ENCODE measurements around the gene PHF5A.
"Not testable (repeated sequence)": the region's sequence is repeated elsewhere in the genome, so short reads cannot be mapped to it uniquely, and the experiment has no call there.

Gene PHF5A

DNA sequence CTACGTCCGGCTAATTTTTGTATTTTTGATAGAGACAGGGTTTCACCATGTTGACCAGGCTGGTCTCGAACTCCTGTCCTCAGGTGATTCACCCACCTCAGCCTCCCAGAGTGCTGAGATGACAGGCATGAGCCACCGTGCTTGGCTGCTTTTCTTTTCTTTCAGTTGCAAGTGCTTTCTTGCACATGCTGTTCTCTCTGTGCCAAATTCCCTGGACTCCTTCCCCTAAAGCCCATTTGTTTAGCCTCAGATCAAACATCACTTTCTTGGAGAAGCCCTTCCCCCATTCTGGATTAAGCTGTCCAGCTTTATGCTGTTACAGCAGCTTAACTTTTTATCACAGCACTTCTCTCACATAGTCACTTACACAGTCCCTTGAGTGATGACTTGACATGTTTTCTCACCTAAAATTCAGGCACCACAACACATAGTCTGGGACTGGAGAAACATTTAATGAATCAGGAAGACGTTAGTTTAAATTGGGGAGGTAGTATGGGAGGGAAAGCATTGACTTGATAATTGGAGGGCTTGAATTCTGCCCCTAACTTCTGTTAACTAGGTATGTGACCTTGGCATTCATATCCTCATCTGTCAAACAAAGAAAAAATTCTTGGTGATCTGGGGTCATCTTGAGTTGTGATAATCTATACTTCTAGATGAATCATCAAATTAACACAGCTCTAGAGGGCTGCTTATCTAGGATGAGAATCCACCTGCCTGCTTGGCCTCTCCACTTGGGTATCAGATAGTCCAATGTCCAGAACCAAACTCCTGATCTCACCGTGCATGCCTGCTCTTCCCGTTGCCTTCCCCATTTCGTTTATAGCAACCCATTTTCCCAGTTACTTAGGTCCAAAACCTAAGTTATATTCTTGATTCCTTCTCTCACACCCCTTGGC is 18.8 kb upstream of the PHF5A start:
- no peak for DNase-seq

DNA sequence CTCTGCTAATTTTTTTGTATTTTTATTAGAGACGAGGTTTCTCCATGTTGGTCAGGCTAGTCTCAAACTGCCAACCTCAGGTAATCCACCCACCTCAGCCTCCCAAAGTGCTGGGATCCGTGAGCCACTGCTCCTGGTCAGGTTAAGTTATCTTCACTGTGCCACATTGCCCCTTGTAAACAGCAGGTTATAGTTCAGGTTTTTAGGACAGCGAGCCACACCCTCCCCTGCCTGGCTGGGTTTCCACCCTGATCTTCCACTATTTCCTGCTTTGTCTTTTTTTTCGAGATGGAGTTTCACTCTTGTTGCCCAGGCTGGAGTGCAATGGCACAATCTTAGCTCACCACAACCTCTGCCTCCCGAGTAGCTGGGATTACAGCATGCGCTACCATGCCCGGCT is 16.5 kb upstream of the PHF5A start:
- DNase-seq, result no peak

DNA sequence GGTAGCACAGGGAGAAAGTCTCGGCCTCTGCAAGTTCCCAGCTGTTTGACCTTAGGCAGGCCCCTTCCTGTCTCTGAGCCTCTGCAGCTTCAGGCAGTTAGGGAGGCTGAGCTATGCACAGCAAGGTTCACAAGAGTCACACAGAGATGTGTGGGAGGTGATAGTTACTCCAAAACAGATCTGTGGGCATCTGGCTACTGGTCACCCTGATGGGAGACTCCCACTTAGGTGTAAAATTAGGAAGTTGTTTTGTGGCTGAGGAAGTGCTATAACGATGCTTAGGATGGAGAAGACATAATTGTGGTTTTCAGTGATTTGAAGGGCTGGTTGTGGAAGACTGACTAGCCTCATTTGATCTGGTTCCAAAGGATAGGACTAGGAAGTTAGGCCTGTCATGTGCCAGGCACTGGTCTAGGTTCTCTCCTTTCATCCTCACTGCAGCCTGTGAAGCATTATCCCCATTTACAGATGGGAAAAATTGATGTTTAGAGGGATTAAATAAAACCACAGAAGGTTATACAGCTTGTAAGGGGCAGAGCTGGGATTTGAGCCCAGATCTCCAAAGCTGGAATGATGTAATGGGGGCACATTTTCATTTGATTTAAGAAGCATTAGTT is 13.9 kb upstream of the PHF5A start:
- DNase-seq, result no peak

DNA sequence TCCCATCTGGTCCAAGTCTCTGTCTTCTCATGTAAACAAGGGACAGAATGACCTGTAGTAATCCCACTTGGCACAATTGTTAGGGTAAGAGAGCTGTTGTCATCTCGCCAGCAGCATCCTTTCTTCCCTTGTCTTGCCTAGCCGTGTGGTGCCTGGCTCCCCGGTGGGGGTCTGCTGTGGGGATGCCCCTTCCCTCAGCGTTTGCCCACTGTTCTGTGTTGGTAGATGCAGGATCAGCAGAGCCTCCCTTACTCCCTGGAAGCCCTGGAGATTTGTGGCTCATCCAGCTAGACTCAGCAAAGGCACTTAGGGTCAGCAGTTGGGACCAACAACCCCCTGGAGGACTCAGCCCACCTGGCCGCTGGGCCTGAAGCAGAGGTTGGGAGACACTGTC is 13.4 kb upstream of the PHF5A start:
- DNase-seq, result no peak

DNA sequence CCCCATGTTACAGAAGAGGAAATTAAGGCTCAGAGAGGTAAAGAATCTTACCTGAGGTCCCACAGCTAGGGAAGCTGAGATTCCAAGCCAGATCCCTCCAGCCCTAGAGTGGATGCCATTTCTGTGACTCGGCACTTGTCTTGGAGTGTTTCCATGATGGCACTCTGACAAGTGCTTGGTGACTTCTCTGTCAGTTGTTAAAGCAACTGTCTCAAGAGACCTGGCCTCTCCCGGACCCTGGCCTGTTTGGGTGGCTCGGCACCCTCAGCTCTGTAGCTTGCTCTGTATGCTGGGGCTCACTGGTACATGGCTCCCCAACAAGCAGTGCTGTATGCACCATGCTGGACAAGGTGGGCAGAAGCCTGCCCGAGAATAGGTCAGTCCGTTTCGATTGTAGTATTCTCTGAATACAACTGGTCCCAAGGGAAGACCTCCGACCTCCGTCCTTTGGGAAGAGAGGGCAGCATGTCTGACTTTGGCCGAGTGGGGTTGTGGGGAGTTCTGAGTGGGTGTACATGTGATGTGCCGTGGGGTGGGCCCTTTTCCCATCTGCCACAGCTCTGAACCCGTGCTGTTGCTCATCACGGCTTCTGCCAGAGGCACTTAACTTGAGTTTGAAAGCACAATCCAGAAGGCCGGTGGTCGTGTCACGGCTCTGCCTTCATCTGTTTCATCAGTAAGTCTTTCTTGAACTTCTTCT is 12.8 kb upstream of the PHF5A start:
- no peak for DNase-seq

DNA sequence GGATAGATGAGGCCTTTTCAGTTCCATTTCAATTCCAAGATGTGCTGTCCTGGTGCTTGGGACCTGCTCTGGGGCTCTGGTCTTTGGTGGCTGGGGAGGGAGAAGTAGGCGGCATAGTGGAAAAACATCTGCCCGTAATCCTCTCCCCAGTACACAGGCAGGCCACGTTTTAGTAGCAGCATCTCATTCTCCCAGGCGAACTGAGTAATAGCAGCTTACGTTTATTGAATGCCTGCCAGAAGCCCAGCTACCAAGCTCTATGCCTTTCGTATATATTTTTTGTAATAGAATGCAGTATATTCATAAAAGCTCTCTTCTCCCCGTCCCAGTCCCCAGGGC is 11.9 kb upstream of the PHF5A start:
- DNase-seq, result no peak

DNA sequence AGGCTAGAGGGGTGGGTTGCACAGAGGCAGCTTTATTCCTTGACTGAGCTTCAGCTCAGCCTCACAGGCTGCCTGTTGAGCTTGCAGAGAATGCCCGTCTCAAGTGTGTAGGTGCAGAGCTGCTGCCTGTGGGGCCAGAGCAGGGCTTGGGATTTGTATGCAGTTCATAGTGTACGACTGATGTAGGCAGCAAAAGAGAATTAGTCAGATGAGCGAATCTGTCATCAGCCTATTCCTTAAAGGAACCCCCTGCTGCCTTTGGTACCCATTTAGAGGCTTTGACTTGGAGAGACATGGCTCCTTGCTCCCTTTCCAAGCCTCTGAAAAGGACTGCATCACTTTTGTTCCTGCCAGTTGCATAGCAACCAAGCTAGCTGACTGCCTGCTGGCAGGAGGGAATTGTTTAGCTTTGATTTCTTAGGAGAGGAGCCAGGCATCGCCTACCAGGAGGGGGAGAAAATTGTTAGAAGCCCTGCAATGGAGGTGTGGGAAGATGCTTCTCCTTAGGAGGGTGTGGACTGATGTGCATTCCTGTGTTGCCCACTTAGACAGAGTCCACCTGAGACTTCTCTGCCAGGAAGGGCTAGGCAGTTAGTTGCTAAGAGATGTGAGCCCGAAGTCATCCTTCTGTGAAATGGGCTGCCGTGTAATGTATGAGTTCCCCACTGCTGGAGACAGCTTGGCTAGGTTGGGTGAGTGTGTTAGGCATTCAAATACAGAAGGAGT is 11.3 kb upstream of the PHF5A start:
- no peak for DNase-seq

DNA sequence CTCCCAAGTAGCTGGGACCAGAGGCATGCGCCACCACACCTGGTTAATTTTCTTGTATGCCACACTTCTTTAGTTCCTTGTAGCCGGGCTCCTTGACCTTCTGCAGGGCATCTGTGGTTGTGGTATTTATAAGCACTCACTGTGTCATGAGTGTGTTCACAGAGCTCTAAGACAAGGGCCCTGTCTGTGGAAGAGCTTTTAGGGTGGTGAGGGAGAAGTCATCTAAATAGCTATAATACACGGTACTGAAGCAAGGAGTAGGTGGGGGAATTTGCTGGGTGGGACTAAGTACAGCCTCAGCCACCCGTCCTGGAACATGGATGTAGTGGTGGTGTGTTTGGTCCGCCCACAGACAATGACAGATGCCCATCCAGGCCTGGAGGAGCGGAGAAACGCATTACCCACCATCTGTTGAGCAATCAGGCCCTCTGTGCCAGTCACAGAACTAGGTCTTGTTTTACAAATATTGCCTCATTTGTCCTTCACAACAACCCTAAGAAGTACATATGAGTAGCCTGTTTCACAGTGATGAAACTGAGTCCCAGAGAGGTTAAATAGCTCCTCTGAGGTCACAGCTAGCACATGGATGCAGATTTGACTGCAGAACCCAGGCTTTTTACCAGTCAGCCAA is 10.5 kb upstream of the PHF5A start:
- DNase-seq, result no peak

DNA sequence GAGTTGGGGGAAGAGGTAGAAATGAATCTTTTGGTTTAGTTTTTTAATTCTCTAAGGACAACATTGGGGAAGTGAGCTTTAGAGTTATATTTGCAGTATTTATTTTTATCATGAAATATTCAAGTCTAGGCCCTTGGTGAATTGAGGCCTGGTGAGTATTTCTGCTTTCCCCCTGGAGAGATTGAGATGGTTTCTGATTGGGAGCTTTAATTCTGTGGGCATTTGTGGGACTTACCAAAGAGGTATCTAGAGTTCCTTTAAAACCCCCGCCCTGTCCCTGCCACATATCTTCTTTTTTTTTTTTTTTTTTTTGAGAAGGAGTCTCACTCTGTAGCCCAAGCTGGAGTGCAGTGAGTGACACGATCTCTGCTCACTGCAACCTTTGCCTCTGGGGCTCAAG is 10.0 kb upstream of the PHF5A start:
- no peak for DNase-seq

DNA sequence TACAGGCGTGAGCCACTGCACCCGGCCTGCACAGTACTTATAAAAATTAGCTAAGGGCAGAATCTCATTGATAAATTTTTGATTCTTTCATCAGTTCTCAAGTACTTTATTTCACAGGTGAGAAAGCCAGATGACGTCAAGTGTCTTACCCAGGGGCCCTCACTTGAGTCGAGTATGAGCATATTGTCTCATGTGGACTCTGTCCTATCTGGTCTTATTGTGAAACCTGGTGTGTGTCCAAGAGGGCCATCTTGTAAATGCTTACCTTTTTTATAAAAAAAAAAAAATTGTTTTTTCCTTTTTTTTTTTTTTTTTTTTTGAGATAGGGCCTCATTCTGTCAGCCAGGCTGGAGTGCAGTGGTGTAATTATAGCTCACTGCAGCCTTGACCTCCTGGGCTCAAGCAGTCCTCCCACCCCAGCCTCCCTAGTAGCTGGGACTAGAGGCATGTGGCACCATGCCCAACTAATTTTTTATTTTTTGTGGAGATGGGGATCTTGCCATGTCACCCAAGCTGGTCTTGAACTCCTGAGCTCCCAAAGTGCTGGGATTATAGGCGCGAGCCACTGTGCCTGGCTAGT is 6.5 kb upstream of the PHF5A start:
- no peak for DNase-seq

DNA sequence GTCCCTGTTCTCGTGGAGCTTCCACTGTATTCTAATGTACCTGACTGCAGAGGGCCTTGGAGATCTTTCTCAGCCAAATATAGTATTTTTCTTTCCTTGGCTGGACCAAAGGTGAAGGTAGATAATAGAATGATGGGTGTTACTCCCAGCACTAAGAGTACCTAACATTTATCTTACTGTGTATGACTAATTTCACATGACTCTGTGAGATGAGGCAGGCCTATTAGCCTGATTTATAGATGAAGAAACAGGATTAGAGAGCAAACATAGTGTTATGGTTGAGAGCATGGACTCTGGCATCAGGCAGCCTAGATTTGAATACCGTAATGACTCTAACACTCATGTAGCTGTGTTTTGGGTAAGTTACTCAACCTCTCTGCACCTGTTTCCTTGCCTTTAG is 3.1 kb upstream of the PHF5A start:
- no peak for DNase-seq

DNA sequence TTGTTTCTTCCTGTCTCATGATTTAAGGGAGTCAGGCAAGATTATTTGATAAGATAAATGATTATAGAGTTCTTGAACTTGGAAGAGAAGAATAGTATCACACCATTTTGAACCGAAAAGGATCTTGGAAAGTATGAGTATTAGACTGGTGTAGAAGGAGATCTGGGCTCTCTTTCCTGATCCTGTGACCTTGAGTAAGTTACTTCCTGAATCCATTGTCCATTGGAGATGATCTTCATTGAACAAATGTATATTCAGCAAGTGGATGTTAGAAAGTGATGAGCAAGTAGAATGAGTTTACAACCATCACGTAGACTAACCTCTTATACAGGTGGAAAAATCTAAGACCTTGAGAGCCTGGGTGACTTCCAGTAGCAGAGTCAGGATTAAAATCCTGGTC is 2.4 kb upstream of the PHF5A start:
- DNase-seq, result no peak

DNA sequence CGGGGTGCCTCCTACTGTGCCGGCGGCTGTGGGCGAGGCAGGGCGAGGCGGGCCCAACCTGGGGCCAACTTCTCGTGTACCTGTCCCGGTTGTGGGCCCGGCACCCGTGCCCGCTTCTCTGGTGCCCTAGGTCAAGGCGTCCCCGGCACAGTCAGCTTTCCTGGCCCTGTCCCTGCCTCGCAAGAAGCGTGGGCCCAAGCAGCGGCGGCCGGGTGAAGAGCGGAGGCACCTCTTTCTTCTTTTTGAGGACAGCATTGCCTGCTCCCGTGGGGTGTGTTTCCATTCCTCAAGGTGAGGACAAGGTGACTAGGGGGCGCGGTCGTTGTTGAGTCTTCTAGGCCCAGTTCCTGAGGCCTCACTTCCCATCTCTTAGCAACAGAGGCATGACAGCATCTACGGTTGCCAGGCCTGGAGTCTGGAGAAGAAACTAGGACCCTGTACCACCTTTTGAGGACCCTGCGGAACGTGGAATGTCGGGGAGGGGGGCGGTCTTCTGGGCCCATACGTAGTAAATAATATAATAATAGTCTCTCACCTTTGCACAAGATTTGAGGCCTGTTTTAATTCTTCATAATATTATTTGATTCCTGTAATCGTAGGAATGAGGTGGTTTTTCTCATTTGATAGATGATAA is 843 bp upstream of the PHF5A start:
- DNase-seq, result no peak

DNA sequence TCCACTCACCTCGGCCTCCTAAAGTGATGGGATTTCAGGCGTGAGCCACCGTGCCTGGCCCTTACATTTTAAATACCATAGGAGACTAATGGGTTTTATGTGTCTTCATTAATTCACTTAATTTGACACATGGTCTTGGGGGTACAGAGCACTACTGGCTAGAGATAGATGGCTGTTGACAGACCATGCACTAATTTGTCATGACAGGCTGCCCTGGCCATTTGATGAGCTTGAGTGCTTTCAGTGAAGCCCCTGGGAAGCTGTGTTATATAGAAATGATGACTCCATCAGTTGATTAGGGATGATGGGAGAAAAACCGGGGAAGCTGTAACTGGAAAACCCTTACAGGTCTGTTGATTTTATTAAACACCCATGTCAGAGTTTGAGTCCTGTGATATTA is 6.6 kb downstream of the PHF5A start:
- DNase-seq, result no peak

DNA sequence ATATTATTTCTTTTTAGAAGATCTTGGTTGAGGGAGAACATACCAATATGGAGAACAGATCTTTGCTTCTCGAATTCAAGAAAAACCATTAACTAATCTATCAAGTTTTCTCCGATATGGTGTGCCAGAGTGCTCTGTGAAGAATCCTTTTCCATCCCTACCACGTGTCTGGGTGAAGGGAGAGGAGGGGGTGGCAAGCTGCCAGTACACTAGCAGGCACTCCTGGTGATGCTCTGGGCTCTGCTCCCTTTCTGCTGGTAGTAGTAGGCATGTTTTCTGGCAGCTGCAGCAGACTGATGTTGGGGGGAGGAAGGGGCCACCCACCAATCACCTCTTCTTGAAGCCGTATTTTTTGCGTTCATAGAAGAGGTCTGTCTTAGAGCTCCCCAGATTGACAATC is 8.4 kb downstream of the PHF5A start:
- DNase-seq, result not testable (repeated sequence)

DNA sequence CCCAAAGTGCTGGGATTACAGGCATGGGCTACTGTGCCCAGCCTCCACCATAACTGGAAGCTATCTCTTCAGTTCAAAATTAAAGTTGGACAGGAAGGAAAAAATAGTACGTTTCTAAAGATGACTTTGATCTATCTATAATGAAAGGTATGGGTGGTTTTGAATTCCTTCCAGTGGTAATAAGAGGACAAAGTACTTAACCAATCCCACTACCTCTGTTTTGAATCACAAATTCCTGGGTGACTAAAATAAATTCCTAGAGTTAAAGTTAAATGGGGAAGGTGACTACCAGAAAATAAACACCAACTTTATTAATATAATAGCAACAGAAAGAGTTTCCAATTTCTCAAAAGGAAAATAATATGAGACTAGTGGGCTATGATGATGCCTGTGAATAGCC is 9.1 kb downstream of the PHF5A start:
- no peak for DNase-seq

DNA sequence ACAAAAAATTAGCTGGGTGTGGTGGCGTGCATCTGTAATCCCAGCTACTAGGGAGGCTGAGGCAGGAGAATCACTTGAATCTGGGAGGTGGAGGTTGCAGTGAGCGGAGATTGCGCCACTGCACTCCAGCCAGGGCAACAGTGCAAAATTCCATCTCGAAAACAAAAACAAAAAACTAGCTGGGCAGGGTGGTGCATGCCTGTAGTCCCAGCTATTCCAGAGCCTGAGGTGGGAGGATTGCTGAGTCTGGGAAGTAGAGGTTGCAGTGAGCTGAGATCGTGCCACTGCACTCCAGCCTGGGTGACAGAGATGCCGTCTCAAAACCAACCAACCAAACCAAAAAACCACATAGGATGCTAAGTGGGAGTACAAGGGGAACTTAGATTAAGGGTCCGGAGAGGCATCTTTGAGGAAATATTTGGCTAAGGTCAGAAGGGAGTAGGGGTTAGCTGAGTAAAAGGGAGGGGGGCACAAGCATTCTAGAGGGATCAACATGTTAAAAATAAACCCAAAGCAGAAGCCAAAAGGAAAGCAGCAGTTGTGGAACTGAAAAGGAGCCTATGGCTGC is 10.2 kb downstream of the PHF5A start:
- no peak for DNase-seq

DNA sequence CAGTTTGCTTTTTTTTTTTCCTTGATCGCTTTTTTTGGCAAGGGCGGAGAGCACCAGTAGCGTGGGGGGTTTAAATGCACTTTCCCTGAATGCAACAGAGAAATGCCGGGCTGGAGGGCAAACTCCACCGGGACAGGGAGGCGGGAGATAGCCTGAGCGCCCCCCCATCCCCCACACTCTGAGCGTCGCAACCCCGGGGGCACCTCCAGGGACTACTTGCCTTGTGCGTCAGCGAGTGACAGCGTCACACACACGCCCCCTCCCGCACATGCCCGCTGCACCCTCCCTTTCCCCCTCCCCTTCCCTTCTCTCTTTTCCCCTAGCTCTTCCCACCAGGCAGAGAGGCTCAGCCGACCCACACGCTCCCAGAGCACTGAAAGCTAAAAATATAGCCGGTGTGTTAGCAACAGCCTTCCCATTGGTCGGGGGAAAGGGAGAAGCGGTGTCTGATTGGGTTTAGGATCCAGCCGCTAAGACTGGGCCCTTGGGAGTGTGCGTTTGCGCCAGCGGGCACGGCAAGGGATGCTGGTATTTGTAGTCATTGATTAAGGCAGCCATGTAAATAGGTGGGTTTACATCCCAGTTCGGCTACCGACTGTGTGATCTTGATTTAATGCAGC is 20.2 kb downstream of the PHF5A start:
- peak; percentile 96 for DNase-seq

DNA sequence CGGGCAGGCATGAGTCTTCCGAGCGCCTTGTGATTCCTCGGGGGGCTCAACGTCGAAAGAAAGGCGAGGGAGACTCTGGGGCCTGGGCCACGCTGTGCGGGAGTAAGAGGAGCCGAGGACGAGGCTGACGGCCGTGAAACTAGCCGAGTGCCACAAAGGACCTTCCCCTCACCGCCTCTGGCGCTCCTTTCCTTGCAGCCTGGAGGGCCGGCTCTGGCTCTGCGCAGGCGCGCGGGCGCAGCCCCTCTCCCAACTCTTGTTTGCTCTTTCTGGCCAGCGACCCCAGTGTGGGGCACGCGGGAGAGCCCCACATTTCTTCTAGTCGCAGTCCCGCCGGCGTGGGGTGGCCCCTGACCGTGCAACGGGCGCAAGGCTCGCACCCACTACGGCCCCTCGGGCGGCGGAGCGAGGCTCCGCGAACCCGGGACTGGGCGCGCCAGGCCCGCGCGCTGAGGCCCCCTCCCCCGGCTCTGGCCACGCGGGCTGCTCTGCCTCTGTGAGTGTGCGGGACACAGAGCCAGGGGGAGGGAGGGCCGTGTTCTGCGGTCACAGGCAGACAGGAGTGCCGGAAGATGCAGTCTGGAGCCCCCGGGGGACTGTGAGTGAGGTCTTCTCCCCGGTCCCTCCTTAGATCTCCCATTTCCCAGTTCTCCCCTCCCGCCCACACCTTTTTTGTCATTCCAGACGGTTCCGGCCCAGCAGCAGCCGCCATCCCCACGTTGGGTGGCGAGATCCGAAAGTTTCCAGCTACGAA is 20.9 kb downstream of the PHF5A start:
- peak; percentile 46 for DNase-seq

DNA sequence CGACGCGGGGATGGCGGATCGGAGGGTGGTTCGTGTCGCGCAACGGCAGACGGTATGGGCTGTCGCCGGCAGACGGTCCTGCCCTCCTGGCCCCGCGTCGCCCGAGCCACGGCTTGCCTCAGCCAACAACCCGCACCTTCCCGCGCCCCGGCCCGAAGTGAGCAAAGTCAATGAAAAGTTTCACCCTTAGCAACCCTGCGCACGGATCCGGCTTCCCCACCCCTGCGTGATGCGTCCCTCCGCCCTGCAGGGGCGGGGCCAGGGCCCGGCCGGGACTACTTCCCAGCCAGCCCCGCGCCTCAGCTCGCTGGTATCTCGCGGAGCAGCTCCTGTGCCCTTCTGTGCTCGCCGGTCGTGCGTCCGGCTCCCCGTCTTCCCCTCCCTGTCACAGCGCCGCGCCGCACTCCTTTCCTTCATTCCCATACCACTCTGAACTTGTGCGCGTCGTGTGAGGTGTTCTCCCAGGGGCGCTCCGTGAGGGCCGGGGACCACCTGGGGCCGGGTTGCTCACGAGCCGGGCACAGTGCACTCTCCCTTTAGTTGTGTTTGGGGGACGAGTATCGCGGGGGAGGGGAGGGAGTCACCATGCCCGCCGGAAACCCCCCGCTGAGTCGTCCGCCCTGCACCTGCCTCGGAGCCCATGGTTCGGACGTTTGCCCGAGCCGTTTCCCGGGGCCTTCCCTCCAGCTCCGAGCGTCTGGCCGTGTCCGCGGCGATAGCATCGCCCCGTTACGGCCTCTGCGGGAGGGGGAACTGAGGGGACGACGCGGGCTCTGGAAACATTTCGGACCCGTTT is 21.7 kb downstream of the PHF5A start, which contains the start of gene TOB2:
Gene TOB2 (minus strand): TSS at position 163 of the 796 bp plus-strand sequence. CDS start 9,456 bp downstream, outside the sequence.
- DNase-seq, result peak; percentile 72

All from NCI-H526 treated with DMSO at 0.1 percent for 48 hours (cell line).